Measurements from ENCODE around the gene PLK5. TPM values are rescaled to one million over a fixed set of nuclear protein-coding genes. Genes with fewer than 3 reads are reported as not detected.

Gene PLK5
- total RNA-seq, 2 donors from 2014 or later: not detected

GRCh38 chr19:1577090-1577928 is 53.4 kb downstream of the PLK5 start:
- ATAC-seq (replicated peaks): no peak
- H3K36me3 Mint-ChIP-seq (ENCODE audit: low read depth): peaks cover 38% of the 10 kb centered on the region
- H3K4me1 Mint-ChIP-seq: no peaks in the 10 kb centered on the region
- H3K27me3 Mint-ChIP-seq: no peaks in the 10 kb centered on the region
- no peak overlapping the region for H3K27ac Mint-ChIP-seq
- H3K9me3 Mint-ChIP-seq: no peaks in the 10 kb centered on the region
- no peak overlapping the region for H3K4me3 Mint-ChIP-seq

- no peak for ATAC-seq (replicated peaks)
- no peak overlapping the region for H3K4me3 Mint-ChIP-seq
- H3K9me3 Mint-ChIP-seq: no peaks in the 10 kb centered on the region
These were observed 54.2 kb downstream of the PLK5 start for GRCh38 chr19:1577929-1578618.

GRCh38 chr19:1579222-1579621 is 55.3 kb downstream of the PLK5 start:
- H3K36me3 Mint-ChIP-seq (ENCODE audit: low read depth): peaks cover 57% of the 10 kb centered on the region
- no peak for ATAC-seq (replicated peaks)
- no peak overlapping the region for H3K27ac Mint-ChIP-seq
- no peaks in the 10 kb centered on the region for H3K9me3 Mint-ChIP-seq
- H3K4me1 Mint-ChIP-seq: no peaks in the 10 kb centered on the region
- H3K4me3 Mint-ChIP-seq: no peak overlapping the region
- H3K27me3 Mint-ChIP-seq: no peaks in the 10 kb centered on the region

More at GRCh38 chr19:1577929-1578618, 54.2 kb downstream of the PLK5 start:
- Mint-ChIP-seq H3K27me3 (no peaks in the 10 kb centered on the region), H3K36me3 (ENCODE audit: low read depth) (peaks cover 45% of the 10 kb centered on the region), H3K4me1 (no peaks in the 10 kb centered on the region), H3K27ac (no peak overlapping the region)

- ATAC-seq (replicated peaks): no peak
- Mint-ChIP-seq H3K4me1 (no peaks in the 10 kb centered on the region), H3K9me3 (no peaks in the 10 kb centered on the region), H3K36me3 (ENCODE audit: low read depth) (peaks cover 68% of the 10 kb centered on the region), H3K27ac (no peak overlapping the region), H3K27me3 (no peaks in the 10 kb centered on the region), H3K4me3 (no peak overlapping the region)
These were observed 56.5 kb downstream of the PLK5 start for GRCh38 chr19:1580382-1580781.

- Mint-ChIP-seq H3K4me1 (no peaks in the 10 kb centered on the region), H3K4me3 (no peak overlapping the region), H3K27ac (no peak overlapping the region), H3K36me3 (ENCODE audit: low read depth) (peaks cover 74% of the 10 kb centered on the region), H3K27me3 (no peaks in the 10 kb centered on the region), H3K9me3 (no peaks in the 10 kb centered on the region)
- ATAC-seq (replicated peaks): no peak
These were observed 57.1 kb downstream of the PLK5 start for GRCh38 chr19:1580957-1581356.

GRCh38 chr19:1582201-1582600 is 58.3 kb downstream of the PLK5 start:
- no peak for ATAC-seq (replicated peaks)
- Mint-ChIP-seq H3K4me3 (no peak overlapping the region), H3K27ac (no peak overlapping the region), H3K9me3 (no peaks in the 10 kb centered on the region), H3K36me3 (ENCODE audit: low read depth) (peaks cover 76% of the 10 kb centered on the region), H3K27me3 (no peaks in the 10 kb centered on the region), H3K4me1 (no peaks in the 10 kb centered on the region)

GRCh38 chr19:1584500-1585242 is 60.8 kb downstream of the PLK5 start:
- H3K27me3 Mint-ChIP-seq: no peaks in the 10 kb centered on the region
- H3K4me1 Mint-ChIP-seq: no peaks in the 10 kb centered on the region
- H3K36me3 Mint-ChIP-seq (ENCODE audit: low read depth): peaks cover 75% of the 10 kb centered on the region
- no peaks in the 10 kb centered on the region for H3K9me3 Mint-ChIP-seq
- H3K4me3 Mint-ChIP-seq: no peak overlapping the region
- ATAC-seq (replicated peaks): no peak
- H3K27ac Mint-ChIP-seq: no peak overlapping the region

GRCh38 chr19:1585243-1585580 is 61.3 kb downstream of the PLK5 start:
- Mint-ChIP-seq H3K4me3 (no peak overlapping the region), H3K27me3 (no peaks in the 10 kb centered on the region), H3K36me3 (ENCODE audit: low read depth) (peaks cover 75% of the 10 kb centered on the region), H3K27ac (no peak overlapping the region), H3K9me3 (no peaks in the 10 kb centered on the region), H3K4me1 (no peaks in the 10 kb centered on the region)
- ATAC-seq (replicated peaks): no peak

Other genes with a start within 250 kb of the PLK5 start
- gene FAM174C, start 248.5 kb upstream of the PLK5 start, total RNA-seq: 10 to 100 TPM; 52.9 to 85.9 TPM
- gene EFNA2, start 238.2 kb upstream of the PLK5 start, total RNA-seq: not detected
- gene NDUFS7, start 140.2 kb upstream of the PLK5 start, total RNA-seq: 10 to 100 TPM; 51.5 to 87.9 TPM
- gene GAMT, start 122.5 kb upstream of the PLK5 start, total RNA-seq: 10 to 100 TPM in 1 of 2 donors, 1 to 10 TPM in 1; 4.9 to 11.2 TPM
- 100 to 1,000 TPM; 161 to 271 TPM for gene DAZAP1, start 116.5 kb upstream of the PLK5 start, total RNA-seq
- gene RPS15, start 85.7 kb upstream of the PLK5 start, total RNA-seq: 1,000 to 10,000 TPM; 1,611 to 1,688 TPM
- under 1 TPM; 0.04 to 0.21 TPM for gene APC2, start 74.0 kb upstream of the PLK5 start, total RNA-seq
- 10 to 100 TPM; 36.5 to 37.2 TPM for gene C19orf25, start 44.9 kb upstream of the PLK5 start, total RNA-seq
- 1 to 10 TPM; 2.4 to 7.8 TPM for gene PCSK4, start 33.7 kb upstream of the PLK5 start, total RNA-seq
- 1 to 10 TPM; 1.7 to 2.2 TPM for gene REEP6, start 32.9 kb upstream of the PLK5 start, total RNA-seq
- gene ADAMTSL5, start 11.1 kb upstream of the PLK5 start, total RNA-seq: 1 to 10 TPM; 3.0 to 3.9 TPM
- gene MEX3D, start 44.2 kb downstream of the PLK5 start, total RNA-seq: 1 to 10 TPM; 6.7 to 8.2 TPM
- 100 to 1,000 TPM in 1 of 2 donors, 10 to 100 TPM in 1; 71.5 to 128 TPM for gene MBD3, start 68.8 kb downstream of the PLK5 start, total RNA-seq
- gene UQCR11, start 81.4 kb downstream of the PLK5 start, total RNA-seq: 100 to 1,000 TPM; 120 to 209 TPM
- gene TCF3, start 128.5 kb downstream of the PLK5 start, total RNA-seq: 10 to 100 TPM; 53.6 to 87.0 TPM
- not detected for gene ONECUT3, start 229.4 kb downstream of the PLK5 start, total RNA-seq

Data from activated T-helper 17 cell treated with anti-CD3 and anti-CD28 coated beads, Interleukin-2, amount 50 U/mL, for 72 hours (primary cell).